Measurements from ENCODE around the gene ITLN1. TPM values are rescaled to one million over a fixed set of nuclear protein-coding genes. Genes with fewer than 3 reads are reported as not detected.

The ITLN1 gene
- total RNA-seq, 1 experiment from 2014 or later: not detected

Other genes with a start within 250 kb of the ITLN1 start
- gene SLAMF1, start 238.1 kb downstream of the ITLN1 start, total RNA-seq (2014; rRNA removed): 0.38 TPM in 1 of 2 replicates, not detected in the other
- gene CD48, start 173.4 kb downstream of the ITLN1 start, total RNA-seq (2014; rRNA removed): not detected in 2 replicates
- gene SLAMF7, start 145.9 kb downstream of the ITLN1 start, total RNA-seq (2014; rRNA removed): not detected in 2 replicates
- gene LY9, start 89.0 kb downstream of the ITLN1 start, total RNA-seq (2014; rRNA removed): not detected in 2 replicates
- gene CD244, start 22.3 kb downstream of the ITLN1 start, total RNA-seq (2014; rRNA removed): not detected in 2 replicates
- not detected in 2 replicates for gene ITLN2, start 69.6 kb upstream of the ITLN1 start, total RNA-seq (2014; rRNA removed)
- 1.4 and 2.6 TPM in 2 replicates for gene F11R, start 136.0 kb upstream of the ITLN1 start, total RNA-seq (2014; rRNA removed)
- 14.7 and 27.3 TPM in 2 replicates for gene TSTD1, start 153.8 kb upstream of the ITLN1 start, total RNA-seq (2014; rRNA removed)
- 76.0 and 83.2 TPM in 2 replicates for gene USF1, start 160.8 kb upstream of the ITLN1 start, total RNA-seq (2014; rRNA removed)
- gene ARHGAP30, start 184.7 kb upstream of the ITLN1 start, total RNA-seq (2014; rRNA removed): not detected in 2 replicates
- gene NECTIN4, start 204.4 kb upstream of the ITLN1 start, total RNA-seq (2014; rRNA removed): 0.26 TPM in 1 of 2 replicates, not detected in the other
- gene KLHDC9, start 213.2 kb upstream of the ITLN1 start, total RNA-seq (2014; rRNA removed): 0.29 and 0.71 TPM in 2 replicates
- gene PFDN2, start 232.9 kb upstream of the ITLN1 start, total RNA-seq (2014; rRNA removed): 58.6 and 87.5 TPM in 2 replicates
- gene NIT1, start 232.9 kb upstream of the ITLN1 start, total RNA-seq (2014; rRNA removed): 25.6 and 28.4 TPM in 2 replicates
- gene DEDD, start 247.5 kb upstream of the ITLN1 start, total RNA-seq (2014; rRNA removed): 27.7 and 29.6 TPM in 2 replicates

Data from LHCN-M2 (cell line).